MCF 10A (cell line): ENCODE results near the gene PPFIA1. TPM values are rescaled to one million over a fixed set of nuclear protein-coding genes. Genes with fewer than 3 reads are reported as not detected.

Experiments used
- BruUV-seq: library from RNA; stranded (reverse); fragments of 400-500 nt; replicated peaks from 2 replicates; lab custom pipeline; 2021; lab: Mats Ljungman, UMichigan
- CTCF ChIA-PET: fragments of 300-600 bp; sonication (Branson Sonifier 250); formaldehyde crosslinking; extraction: SDS; loops from one replicate; lab custom pipeline; 2021; ENCODE audit warnings: antibody characterized with exemption, inconsistent platforms; lab: Yijun Ruan, JAX
- POLR2A ChIA-PET: fragments of 300-600, 350-650 bp; sonication (Branson Sonifier 250); formaldehyde crosslinking; extraction: SDS; loops from one replicate; lab custom pipeline; 2020; ENCODE audit warnings: antibody characterized with exemption, inconsistent platforms; lab: Yijun Ruan, JAX
- DNase-seq: peaks from one replicate; pipeline ENCODE4 v3.0.0-alpha.2; 2018; ENCODE audit not compliant: unreplicated experiment
- H3K27ac Mint-ChIP-seq: one replicate; pipeline ENCODE4 v1.8.0; 2022; ENCODE audit warnings: mild to moderate bottlenecking, low read depth, mixed read lengths; ENCODE audit not compliant: unreplicated experiment
- H3K27me3 Mint-ChIP-seq: one replicate; pipeline ENCODE4 v1.8.0; 2022; ENCODE audit warnings: mixed read lengths; ENCODE audit not compliant: insufficient read depth, unreplicated experiment
- H3K36me3 Mint-ChIP-seq: one replicate; pipeline ENCODE4 v1.8.0; 2022; ENCODE audit warnings: mild to moderate bottlenecking, moderate library complexity, mixed read lengths; ENCODE audit not compliant: insufficient read depth, unreplicated experiment
- H3K4me1 Mint-ChIP-seq: one replicate; pipeline ENCODE4 v1.8.0; 2022; ENCODE audit warnings: mixed read lengths; ENCODE audit not compliant: insufficient read depth, unreplicated experiment
- H3K4me3 Mint-ChIP-seq: one replicate; pipeline ENCODE4 v1.8.0; 2022; ENCODE audit warnings: mild to moderate bottlenecking, moderate library complexity, mixed read lengths; ENCODE audit not compliant: unreplicated experiment
- H3K9me3 Mint-ChIP-seq: one replicate; pipeline ENCODE4 v1.8.0; 2022; ENCODE audit warnings: mixed read lengths; ENCODE audit not compliant: unreplicated experiment
- CTCF ChIP-seq: fragments of 200-600 bp; IDR thresholded peaks from one replicate; pipeline ENCODE4 v1.8.0; 2022; ENCODE audit warnings: antibody characterized with exemption, mild to moderate bottlenecking; ENCODE audit not compliant: unreplicated experiment
- intact Hi-C: fragments of 100-400 bp; cut with micrococcal nuclease; formaldehyde crosslinking; loops from 2 replicates; pipeline ENCODE4 v1.14.1; 2022
- total RNA-seq: library from RNA; stranded (reverse); gene quantifications from 2 replicates; pipeline ENCODE4 v1.2.3, GENCODE V29; 2022

The PPFIA1 gene
- total RNA-seq, 1 experiment from 2014 or later, result 78.8 TPM

GRCh38 chr11:70326365-70326811 lies 55.9 kb downstream of the PPFIA1 start:
- TF ChIP-seq CTCF, result no peak

GRCh38 chr11:70326833-70327232 lies 56.3 kb downstream of the PPFIA1 start:
- BruUV-seq, result TSS peak; percentile 14
- ChIA-PET POLR2A (no interaction called here), CTCF (no interaction called here)
- no peak for TF ChIP-seq CTCF
- Mint-ChIP-seq H3K4me1 (peaks cover 8% of the 10 kb centered on the region), H3K36me3 (peaks cover 77% of the 10 kb centered on the region), H3K27me3 (no peaks in the 10 kb centered on the region), H3K27ac (peak overlapping the region; percentile 11), H3K9me3 (no peaks in the 10 kb centered on the region), H3K4me3 (no peak overlapping the region)
- intact Hi-C loops, result no loop called here
- DNase-seq, result no peak

More at GRCh38 chr11:70326365-70326811, 55.9 kb downstream of the PPFIA1 start:
- Mint-ChIP-seq H3K4me1 (peaks cover 8% of the 10 kb centered on the region), H3K4me3 (no peak overlapping the region), H3K27me3 (no peaks in the 10 kb centered on the region), H3K9me3 (no peaks in the 10 kb centered on the region), H3K36me3 (peaks cover 77% of the 10 kb centered on the region), H3K27ac (peak overlapping the region; percentile 11)
- CTCF ChIA-PET, result no interaction called here
- POLR2A ChIA-PET, result no interaction called here
- no TSS peak for BruUV-seq
- DNase-seq, result peak; percentile 57
- intact Hi-C loops, result no loop called here

- Mint-ChIP-seq H3K27me3 (no peaks in the 10 kb centered on the region), H3K4me1 (peaks cover 8% of the 10 kb centered on the region), H3K27ac (no peak overlapping the region), H3K9me3 (no peaks in the 10 kb centered on the region), H3K4me3 (no peak overlapping the region), H3K36me3 (peaks cover 86% of the 10 kb centered on the region)
- ChIA-PET CTCF (no interaction called here), POLR2A (interaction anchor here (0.7 kb wide), 1 partner anchor 89 kb away, joined by 3 read pairs; no protein-coding TSS in a partner anchor)
- intact Hi-C loops, result no loop called here
- DNase-seq, result no peak
- TF ChIP-seq CTCF, result no peak
- BruUV-seq, result no TSS peak
These were observed 57.2 kb downstream of the PPFIA1 start for GRCh38 chr11:70327717-70328116.

GRCh38 chr11:70328556-70328955 lies 58.1 kb downstream of the PPFIA1 start:
- H3K4me1 Mint-ChIP-seq, result peaks cover 7% of the 10 kb centered on the region
- H3K36me3 Mint-ChIP-seq, result peaks cover 95% of the 10 kb centered on the region
- no peak overlapping the region for H3K4me3 Mint-ChIP-seq

More at GRCh38 chr11:70328556-70328955, 58.1 kb downstream of the PPFIA1 start:
- Mint-ChIP-seq H3K27ac (no peak overlapping the region), H3K9me3 (no peaks in the 10 kb centered on the region), H3K27me3 (no peaks in the 10 kb centered on the region)
- intact Hi-C loops, result no loop called here
- no peak for DNase-seq
- no TSS peak for BruUV-seq
- TF ChIP-seq CTCF, result no peak
- ChIA-PET CTCF (no interaction called here), POLR2A (interaction anchor here (0.7 kb wide), 1 partner anchor 90 kb away, joined by 3 read pairs; no protein-coding TSS in a partner anchor)
